Myocyte (in vitro differentiated cells): Measurements from ENCODE around the gene COBL. TPM values are rescaled to one million over a fixed set of nuclear protein-coding genes. Genes with fewer than 3 reads are reported as not detected.

Experiments
- DNase-seq: peaks from one replicate; pipeline ENCODE4 v3.0.0-alpha.2; 2012; ENCODE audit warnings: low read depth
- total RNA-seq: library from RNA; depleted of rRNA; stranded (reverse); fragments of >200 nt; gene quantifications from 2 replicates; pipeline ENCODE4 v1.2.3, GENCODE V29; 2014

Gene COBL
- total RNA-seq, 1 donor from 2014 or later = 52.6 TPM

- no peak for DNase-seq
Measured at GRCh38 chr7:50973814-50974213, 342.8 kb downstream of the COBL start.

DNA sequence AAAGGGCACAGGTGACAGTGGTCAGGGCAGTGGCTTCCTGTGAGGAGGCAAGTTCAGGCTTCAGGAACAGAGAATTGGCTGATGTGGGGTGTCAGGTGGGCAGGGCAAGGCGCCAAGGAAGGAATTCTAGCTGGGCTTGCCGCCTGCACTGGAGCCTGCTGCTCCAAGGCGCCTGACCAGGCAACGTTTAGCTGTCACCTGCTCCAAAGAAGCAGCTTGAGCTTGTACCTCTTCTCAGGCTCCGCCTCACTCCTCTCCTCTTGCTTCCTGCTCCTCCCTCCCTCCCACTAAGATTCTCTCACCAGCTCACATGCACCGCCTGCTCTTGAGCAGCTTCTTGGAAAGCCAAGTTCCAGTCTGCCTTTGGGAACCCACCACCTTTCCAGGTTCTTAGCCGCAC, 346.5 kb downstream of the COBL start:
- no peak for DNase-seq
